Measurements from ENCODE around the gene INTS2. TPM values are rescaled to one million over a fixed set of nuclear protein-coding genes. Genes with fewer than 3 reads are reported as not detected.
"Not testable (repeated sequence)": the region's sequence is repeated elsewhere in the genome, so short reads cannot be mapped to it uniquely, and the experiment has no call there.

Gene INTS2
- total RNA-seq, 1 experiment from 2014 or later, result 18.1 TPM

GRCh38 chr17:61887733-61888132 is 40.0 kb downstream of the INTS2 start:
- H2AFZ ChIP-seq (ENCODE audit: low read length); H3K27me3 ChIP-seq (ENCODE audit: low read length); ATAC-seq; H3K9me2 ChIP-seq (replicated peaks; ENCODE audit: low read length); H3K4me2 ChIP-seq (ENCODE audit: low read length); H3K9ac ChIP-seq (ENCODE audit: low read length); BruUV-seq (replicated peaks); H3K4me1 ChIP-seq (ENCODE audit: insufficient read depth, low read length); H3K4me3 ChIP-seq (ENCODE audit: low read length); CTCF ChIA-PET; intact Hi-C loops (cut with micrococcal nuclease); H3K27ac ChIP-seq (ENCODE audit: low read length); DNase-seq; POLR2A ChIA-PET (ENCODE audit: unreplicated experiment); H3K79me2 ChIP-seq (ENCODE audit: low read length); H3F3A ChIP-seq (ENCODE audit: low read length, unreplicated experiment); H3K9me3 ChIP-seq (ENCODE audit: low read length); H4K20me1 ChIP-seq (ENCODE audit: low read length): not testable (repeated sequence)
- H3K36me3 ChIP-seq (ENCODE audit: low read depth, low read length), result peaks cover 32% of the 10 kb centered on the region

- BruUV-seq (replicated peaks); CTCF ChIA-PET; H3K9me2 ChIP-seq (replicated peaks; ENCODE audit: low read length); H2AFZ ChIP-seq (ENCODE audit: low read length); POLR2A ChIA-PET (ENCODE audit: unreplicated experiment); H3K79me2 ChIP-seq (ENCODE audit: low read length); H3K9me3 ChIP-seq (ENCODE audit: low read length); H3K27me3 ChIP-seq (ENCODE audit: low read length); intact Hi-C loops (cut with micrococcal nuclease); H3K4me3 ChIP-seq (ENCODE audit: low read length); H3K4me1 ChIP-seq (ENCODE audit: insufficient read depth, low read length); H3K4me2 ChIP-seq (ENCODE audit: low read length); H3K9ac ChIP-seq (ENCODE audit: low read length); H3F3A ChIP-seq (ENCODE audit: low read length, unreplicated experiment); H3K27ac ChIP-seq (ENCODE audit: low read length); H4K20me1 ChIP-seq (ENCODE audit: low read length): not testable (repeated sequence)
- peaks cover 34% of the 10 kb centered on the region for H3K36me3 ChIP-seq (ENCODE audit: low read depth, low read length)
- peak; percentile 90 for ATAC-seq
- peak; percentile 65 for DNase-seq
Observed at GRCh38 chr17:61885865-61886264, 41.9 kb downstream of the INTS2 start.

- POLR2A ChIA-PET (ENCODE audit: unreplicated experiment), result no interaction called here
- no peak for ATAC-seq
Observed at GRCh38 chr17:61884864-61885263, 42.9 kb downstream of the INTS2 start.

More at GRCh38 chr17:61884864-61885263, 42.9 kb downstream of the INTS2 start:
- TF ChIP-seq EZH2 (IDR thresholded peaks at IDR 0.05; ENCODE audit: low read length, unreplicated experiment), result no peak
- TF ChIP-seq EZH2phosphoT487 (IDR thresholded peaks at IDR 0.05; ENCODE audit: borderline replicate concordance, low read length), result no peak
- no peak for TF ChIP-seq CTCF (conservative IDR thresholded peaks at IDR 0.05; ENCODE audit: low read depth, low read length)
- Histone ChIP-seq H3K27ac (ENCODE audit: low read length) (no peak overlapping the region), H3K4me2 (ENCODE audit: low read length) (no peak overlapping the region), H4K20me1 (ENCODE audit: low read length) (no peaks in the 10 kb centered on the region), H3K4me3 (ENCODE audit: low read length) (no peak overlapping the region), H3K9me3 (ENCODE audit: low read length) (no peaks in the 10 kb centered on the region), H2AFZ (ENCODE audit: low read length) (no peak overlapping the region), H3K36me3 (ENCODE audit: low read depth, low read length) (peaks cover 32% of the 10 kb centered on the region), H3K9me2 (replicated peaks; ENCODE audit: low read length) (no peaks in the 10 kb centered on the region), H3K79me2 (ENCODE audit: low read length) (no peaks in the 10 kb centered on the region), H3K9ac (ENCODE audit: low read length) (no peak overlapping the region), H3K27me3 (ENCODE audit: low read length) (no peaks in the 10 kb centered on the region), H3F3A (ENCODE audit: low read length, unreplicated experiment) (no peaks in the 10 kb centered on the region), H3K4me1 (ENCODE audit: insufficient read depth, low read length) (no peaks in the 10 kb centered on the region)
- CTCF ChIA-PET, result no interaction called here
- DNase-seq, result no peak
- intact Hi-C loops (cut with micrococcal nuclease), result no loop called here
- no TSS peak for BruUV-seq (replicated peaks)
